ENCODE results near the gene ZNF385B.
A peak's percentile ranks its signal among the peaks of the same experiment; 100 is the strongest.
"Not testable (repeated sequence)": the region's sequence is repeated elsewhere in the genome, so short reads cannot be mapped to it uniquely, and the experiment has no call there.

Gene ZNF385B

DNA sequence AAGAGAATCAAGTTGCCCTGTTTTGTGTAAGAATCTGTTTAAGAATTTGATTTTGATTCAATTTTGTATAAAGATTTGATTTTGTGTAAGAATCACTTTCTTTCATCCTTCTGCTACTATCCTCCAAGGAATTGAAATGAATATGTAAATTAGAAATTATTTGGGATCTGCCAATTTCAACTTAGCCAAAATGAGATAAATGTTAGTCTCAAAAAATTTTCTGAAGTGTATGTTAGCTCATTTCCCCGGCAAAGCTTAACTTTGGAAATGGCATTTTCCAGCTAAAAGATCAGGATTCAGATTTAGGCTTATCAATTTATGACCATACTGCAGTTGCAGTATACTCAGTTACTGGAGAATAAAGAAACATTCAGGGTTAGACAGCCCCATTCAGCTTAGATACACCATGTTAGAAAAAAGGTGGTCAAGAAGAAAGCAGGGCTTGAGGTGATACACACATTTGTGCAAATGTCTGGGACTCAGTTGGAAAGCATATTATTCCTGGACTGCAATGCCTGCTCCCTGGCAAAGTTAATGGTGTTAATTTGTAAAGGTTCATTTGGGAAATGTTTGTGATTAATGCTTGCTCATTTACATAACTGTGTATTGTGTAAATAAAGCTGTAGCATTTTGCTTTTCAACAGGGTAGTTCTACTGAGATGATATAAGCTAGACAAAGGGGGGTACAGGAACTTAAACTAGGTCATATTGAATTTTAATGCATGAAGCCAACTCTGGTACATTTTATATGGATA lies 349.0 kb downstream of the ZNF385B start:
- H3K27ac Mint-ChIP-seq: no peak overlapping the region
- peaks cover 15% of the 10 kb centered on the region for H3K9me3 Mint-ChIP-seq
- no peak for ATAC-seq
- H3K4me3 Mint-ChIP-seq: no peak overlapping the region
- no peaks in the 10 kb centered on the region for H3K4me1 Mint-ChIP-seq
- no peak for DNase-seq (ENCODE audit: low spot score in 2 of 2)
- H3K36me3 Mint-ChIP-seq: no peaks in the 10 kb centered on the region

- Mint-ChIP-seq H3K27ac (no peak overlapping the region), H3K4me1 (no peaks in the 10 kb centered on the region), H3K9me3 (peaks cover 15% of the 10 kb centered on the region), H3K36me3 (no peaks in the 10 kb centered on the region), H3K4me3 (no peak overlapping the region)
- DNase-seq (ENCODE audit: low spot score in 2 of 2): no peak
- no peak for ATAC-seq
Observed at GRCh38 chr2:179511105-179511789, 350.2 kb downstream of the ZNF385B start.

DNA sequence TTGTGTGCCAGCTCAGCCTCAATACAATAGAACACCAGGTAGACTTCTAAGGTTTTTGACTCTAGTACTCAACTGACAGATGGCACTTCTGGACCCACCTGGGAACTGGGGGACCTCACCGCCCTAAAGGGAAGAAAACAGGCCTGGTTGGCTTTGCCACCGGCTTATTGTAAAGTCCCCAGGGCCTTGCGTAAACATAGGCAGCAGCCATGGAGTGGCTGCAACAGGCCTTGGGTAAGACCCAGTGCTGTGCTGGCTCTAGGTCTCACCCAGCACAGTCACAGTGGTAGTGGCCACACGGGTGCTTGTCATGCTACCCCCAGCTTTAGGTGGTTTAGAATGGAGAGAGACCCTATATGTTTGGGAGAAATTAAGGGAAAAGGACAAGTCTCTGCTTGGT lies 366.1 kb downstream of the ZNF385B start:
- ATAC-seq (no peak), DNase-seq (ENCODE audit: low spot score in 2 of 2) (no peak)
- no peaks in the 10 kb centered on the region for H3K4me1 Mint-ChIP-seq
- no peak overlapping the region for H3K27ac Mint-ChIP-seq
- H3K9me3 Mint-ChIP-seq: peaks cover 17% of the 10 kb centered on the region
- H3K4me3 Mint-ChIP-seq: no peak overlapping the region
- no peaks in the 10 kb centered on the region for H3K36me3 Mint-ChIP-seq

GRCh38 chr2:179488563-179488962 lies 372.8 kb downstream of the ZNF385B start:
- H3K4me3 Mint-ChIP-seq: no peak overlapping the region
- H3K4me1 Mint-ChIP-seq: no peaks in the 10 kb centered on the region
- DNase-seq (ENCODE audit: low spot score in 2 of 2): no peak
- H3K27ac Mint-ChIP-seq: no peak overlapping the region
- H3K36me3 Mint-ChIP-seq: no peaks in the 10 kb centered on the region
- no peaks in the 10 kb centered on the region for H3K9me3 Mint-ChIP-seq
- ATAC-seq: no peak

- ATAC-seq (no peak), DNase-seq (ENCODE audit: low spot score in 2 of 2) (no peak)
- no peak overlapping the region for H3K27ac Mint-ChIP-seq
- H3K9me3 Mint-ChIP-seq: no peaks in the 10 kb centered on the region
- H3K36me3 Mint-ChIP-seq: no peaks in the 10 kb centered on the region
- H3K4me3 Mint-ChIP-seq: no peak overlapping the region
- no peaks in the 10 kb centered on the region for H3K4me1 Mint-ChIP-seq
Observed at GRCh38 chr2:179487010-179487731, 374.2 kb downstream of the ZNF385B start.

DNA sequence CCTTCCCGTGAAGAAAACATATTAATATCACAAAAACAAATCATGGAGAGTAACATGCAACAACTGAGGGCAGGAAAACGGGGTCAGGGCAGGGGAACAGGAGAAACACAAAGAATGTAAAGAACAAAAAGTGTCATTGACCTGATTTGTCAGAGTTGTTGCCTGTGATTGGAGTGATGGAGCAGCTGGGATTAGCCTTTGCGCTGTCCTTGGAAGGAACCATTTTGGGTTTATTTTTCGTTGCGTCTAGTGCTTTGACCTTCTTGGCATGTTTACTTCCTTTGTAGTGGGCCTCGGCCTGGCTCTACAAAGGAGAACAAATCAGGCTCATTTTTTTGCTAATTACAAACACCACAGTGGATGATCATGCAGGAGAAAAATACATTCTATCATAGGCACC lies 378.3 kb downstream of the ZNF385B start:
- Mint-ChIP-seq H3K27ac (no peak overlapping the region), H3K4me1 (no peaks in the 10 kb centered on the region), H3K4me3 (no peak overlapping the region), H3K36me3 (no peaks in the 10 kb centered on the region), H3K9me3 (peaks cover 6% of the 10 kb centered on the region)
- DNase-seq (ENCODE audit: low spot score in 2 of 2): no peak
- ATAC-seq: no peak

- Mint-ChIP-seq H3K27ac (no peak overlapping the region), H3K4me1 (no peaks in the 10 kb centered on the region), H3K9me3 (peaks cover 6% of the 10 kb centered on the region), H3K4me3 (no peak overlapping the region), H3K36me3 (no peaks in the 10 kb centered on the region)
- DNase-seq (ENCODE audit: low spot score in 2 of 2) (no peak), ATAC-seq (no peak)
Observed at GRCh38 chr2:179479947-179480346, 381.5 kb downstream of the ZNF385B start.

DNA sequence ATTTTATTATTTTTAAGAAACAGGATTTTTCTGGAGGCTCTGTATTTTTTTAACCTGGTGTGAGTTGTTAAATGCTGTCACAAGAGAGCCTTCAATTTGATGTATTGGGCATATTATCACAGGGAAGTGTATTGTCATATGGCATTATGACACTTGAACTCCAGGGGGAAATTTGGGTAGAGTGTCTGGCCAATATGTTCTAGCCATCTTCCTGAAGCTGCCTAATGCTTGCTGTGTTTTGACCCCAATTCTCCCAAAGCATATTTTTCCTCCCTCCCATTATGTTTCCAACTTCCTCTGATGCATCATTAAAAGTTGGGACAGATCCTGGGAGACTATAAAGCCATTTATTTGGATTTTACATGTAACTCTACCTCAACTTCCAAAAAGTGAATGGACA lies 382.6 kb downstream of the ZNF385B start:
- ATAC-seq: no peak
- Mint-ChIP-seq H3K9me3 (peaks cover 6% of the 10 kb centered on the region), H3K4me3 (no peak overlapping the region), H3K4me1 (no peaks in the 10 kb centered on the region), H3K36me3 (no peaks in the 10 kb centered on the region), H3K27ac (no peak overlapping the region)
- DNase-seq (ENCODE audit: low spot score in 2 of 2): no peak

- H3K4me3 Mint-ChIP-seq: no peak overlapping the region
- H3K4me1 Mint-ChIP-seq: no peaks in the 10 kb centered on the region
- peaks cover 2% of the 10 kb centered on the region for H3K9me3 Mint-ChIP-seq
- no peak for ATAC-seq
- no peak for DNase-seq (ENCODE audit: low spot score in 2 of 2)
- no peaks in the 10 kb centered on the region for H3K36me3 Mint-ChIP-seq
- no peak overlapping the region for H3K27ac Mint-ChIP-seq
Observed at GRCh38 chr2:179470992-179471391, 390.4 kb downstream of the ZNF385B start.

DNA sequence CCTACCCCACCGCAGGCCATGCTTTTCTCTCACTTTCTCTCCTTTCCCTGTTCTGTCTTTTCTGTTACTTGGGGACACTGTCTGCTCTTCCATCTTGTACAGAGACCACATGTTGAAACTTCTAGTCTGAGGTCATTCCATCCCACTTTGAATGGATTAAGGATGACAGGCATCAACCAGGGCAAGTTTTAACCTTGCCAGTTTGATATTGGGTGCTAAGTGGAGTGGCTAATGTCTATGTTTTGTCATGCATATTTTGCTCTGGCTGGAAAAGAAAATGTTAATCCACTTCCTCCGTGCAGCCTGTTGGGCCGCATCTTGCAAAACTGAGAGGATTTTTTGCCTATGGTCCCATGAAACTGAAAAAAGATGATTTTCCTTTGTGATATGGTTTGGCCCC lies 391.3 kb downstream of the ZNF385B start:
- no peaks in the 10 kb centered on the region for H3K4me1 Mint-ChIP-seq
- DNase-seq (ENCODE audit: low spot score in 2 of 2): no peak
- H3K9me3 Mint-ChIP-seq: peaks cover 3% of the 10 kb centered on the region
- H3K27ac Mint-ChIP-seq: no peak overlapping the region
- no peak overlapping the region for H3K4me3 Mint-ChIP-seq
- no peak for ATAC-seq
- no peaks in the 10 kb centered on the region for H3K36me3 Mint-ChIP-seq

- Mint-ChIP-seq H3K9me3 (peaks cover 7% of the 10 kb centered on the region), H3K4me3 (no peak overlapping the region), H3K27ac (no peak overlapping the region), H3K36me3 (no peaks in the 10 kb centered on the region), H3K4me1 (no peaks in the 10 kb centered on the region)
- DNase-seq (ENCODE audit: low spot score in 2 of 2) (no peak), ATAC-seq (no peak)
Observed at GRCh38 chr2:179467960-179468359, 393.5 kb downstream of the ZNF385B start.

- H3K4me1 Mint-ChIP-seq: no peaks in the 10 kb centered on the region
- no peak for ATAC-seq
- H3K36me3 Mint-ChIP-seq: no peaks in the 10 kb centered on the region
- H3K27ac Mint-ChIP-seq: no peak overlapping the region
- peaks cover 7% of the 10 kb centered on the region for H3K9me3 Mint-ChIP-seq
- no peak overlapping the region for H3K4me3 Mint-ChIP-seq
- no peak for DNase-seq (ENCODE audit: low spot score in 2 of 2)
Observed at GRCh38 chr2:179467111-179467510, 394.3 kb downstream of the ZNF385B start.

DNA sequence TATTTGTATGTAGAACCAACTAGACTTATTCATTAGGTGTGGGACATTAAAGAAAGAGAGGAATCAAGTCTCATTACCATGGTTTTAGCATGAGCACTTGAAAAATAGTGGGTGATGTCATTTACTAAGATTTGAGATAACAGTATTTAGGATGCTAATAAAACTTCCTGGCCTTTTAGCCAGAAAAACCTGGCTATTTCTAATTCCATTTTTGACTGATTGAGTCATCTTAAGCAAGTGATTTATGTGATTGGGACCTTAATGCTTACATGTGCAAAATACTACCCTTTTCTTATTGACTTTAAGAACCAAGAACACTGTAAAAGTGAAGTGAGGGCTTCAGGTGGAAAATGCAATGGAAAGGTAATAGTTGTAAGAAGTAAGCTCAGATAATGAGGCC lies 400.0 kb downstream of the ZNF385B start:
- DNase-seq (ENCODE audit: low spot score in 2 of 2) (no peak), ATAC-seq (no peak)
- Mint-ChIP-seq H3K4me1 (no peaks in the 10 kb centered on the region), H3K4me3 (no peak overlapping the region), H3K27ac (no peak overlapping the region), H3K9me3 (peaks cover 7% of the 10 kb centered on the region), H3K36me3 (no peaks in the 10 kb centered on the region)

- Mint-ChIP-seq H3K27ac (no peak overlapping the region), H3K9me3 (peaks cover 7% of the 10 kb centered on the region), H3K4me1 (no peaks in the 10 kb centered on the region), H3K36me3 (no peaks in the 10 kb centered on the region), H3K4me3 (no peak overlapping the region)
- DNase-seq (ENCODE audit: low spot score in 2 of 2): no peak
- peak; percentile 48 for ATAC-seq
Observed at GRCh38 chr2:179460181-179460929, 401.1 kb downstream of the ZNF385B start.

DNA sequence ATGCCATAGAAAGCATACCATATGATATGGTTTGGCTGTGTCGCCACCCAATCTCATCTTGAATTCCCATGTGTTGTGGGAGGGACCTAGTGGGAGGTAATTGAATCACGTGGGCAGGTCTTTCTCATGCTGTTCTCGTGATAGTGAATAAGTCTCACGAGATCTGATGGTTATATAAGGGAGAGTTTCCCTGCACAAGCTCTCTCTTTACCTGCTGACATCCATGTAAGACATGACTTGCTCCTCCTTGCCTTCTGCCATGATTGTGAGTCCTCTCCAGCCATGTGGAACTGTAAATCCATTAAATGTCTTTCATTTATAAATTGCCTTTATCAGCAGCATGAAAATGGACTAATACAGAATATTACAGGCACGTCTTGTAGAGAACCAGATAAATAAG lies 403.3 kb downstream of the ZNF385B start:
- not testable (repeated sequence) for H3K9me3 Mint-ChIP-seq; H3K27ac Mint-ChIP-seq; H3K36me3 Mint-ChIP-seq; H3K4me3 Mint-ChIP-seq; ATAC-seq; H3K4me1 Mint-ChIP-seq; DNase-seq (ENCODE audit: low spot score in 2 of 2)
